Nucleus accumbens (tissue), 56 donors: Measurements from ENCODE around the gene POU3F3.
A peak's percentile ranks its signal among the peaks of the same experiment; 100 is the strongest.

Source experiments
- DNase-seq, 56 donors: peaks; one replicate each; lab custom pipeline; 2025; lab: John Stamatoyannopoulos, UW

The POU3F3 gene

GRCh38 chr2:104871649-104871971 is 17.7 kb downstream of the POU3F3 start:
- no peak for DNase-seq

DNA sequence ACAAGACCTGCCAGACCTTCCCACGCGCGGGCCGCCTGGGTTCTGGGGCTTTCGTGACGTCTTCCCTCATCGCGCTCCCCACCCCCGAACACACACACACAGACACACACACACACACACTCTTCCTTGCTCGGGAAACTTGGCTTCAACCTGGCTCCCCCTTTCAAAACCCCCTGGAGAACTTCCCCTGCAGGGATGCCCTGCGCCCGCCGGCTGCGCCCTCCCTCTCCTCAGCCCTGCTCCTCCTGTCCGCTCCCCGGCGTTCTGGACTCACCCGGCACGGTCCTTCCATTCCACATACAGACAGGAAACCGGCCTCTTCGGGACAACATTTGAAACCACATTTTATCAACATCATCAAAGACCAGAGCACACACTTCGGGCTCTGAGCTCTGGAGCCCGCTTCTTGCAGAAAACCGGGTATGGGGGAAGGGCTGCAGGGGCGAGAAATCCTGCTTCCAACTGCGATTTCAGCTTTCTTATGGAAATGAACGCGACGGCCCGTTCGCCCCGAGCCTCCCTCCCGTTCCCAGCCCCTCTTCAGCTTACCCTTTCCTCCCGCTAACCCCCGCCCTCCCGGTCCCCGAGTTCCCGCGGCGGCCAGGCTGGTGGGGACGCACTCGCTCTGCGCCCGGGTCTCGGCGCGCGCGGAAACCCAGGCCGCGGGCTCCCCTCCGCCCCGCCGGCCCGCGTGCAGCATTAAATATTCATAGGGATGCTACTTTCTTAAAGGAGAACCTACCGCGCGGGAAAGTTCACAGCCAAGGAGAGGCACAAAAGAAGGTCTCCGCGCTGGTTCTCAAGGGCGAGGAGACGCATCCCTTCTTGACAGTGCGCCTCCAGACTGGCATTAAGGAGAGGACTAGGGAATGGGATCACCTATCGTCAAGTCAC is 18.3 kb downstream of the POU3F3 start:
- DNase-seq: peak in 34 of 56 donors; percentile 28 to 77 (median 55)

- DNase-seq: peak in 51 of 56 donors; percentile 10 to 95 (median 84)
Measured at GRCh38 chr2:104872866-104873688, 19.2 kb downstream of the POU3F3 start.

GRCh38 chr2:104873689-104874054 is 19.8 kb downstream of the POU3F3 start:
- DNase-seq: no peak

DNA sequence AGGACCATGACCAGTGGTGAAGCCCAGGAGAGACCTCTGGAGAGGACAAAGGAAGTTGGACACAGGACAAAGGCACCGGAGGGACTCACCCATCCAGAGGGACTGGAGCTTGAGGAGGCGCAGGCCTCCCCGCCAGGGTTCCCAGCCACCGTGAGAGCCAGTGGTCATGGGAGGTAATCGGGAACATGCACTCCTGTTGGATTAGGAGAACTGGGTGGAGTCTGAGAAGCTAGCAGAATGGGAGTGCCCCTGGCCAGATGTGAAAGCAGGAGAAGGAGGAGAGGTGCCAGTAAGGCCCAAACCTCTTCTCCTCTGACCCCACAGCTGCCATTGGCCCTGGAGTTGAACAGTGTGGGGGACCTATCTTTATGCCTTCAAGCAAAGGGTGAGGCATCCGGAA is 20.3 kb downstream of the POU3F3 start:
- DNase-seq: no peak

DNA sequence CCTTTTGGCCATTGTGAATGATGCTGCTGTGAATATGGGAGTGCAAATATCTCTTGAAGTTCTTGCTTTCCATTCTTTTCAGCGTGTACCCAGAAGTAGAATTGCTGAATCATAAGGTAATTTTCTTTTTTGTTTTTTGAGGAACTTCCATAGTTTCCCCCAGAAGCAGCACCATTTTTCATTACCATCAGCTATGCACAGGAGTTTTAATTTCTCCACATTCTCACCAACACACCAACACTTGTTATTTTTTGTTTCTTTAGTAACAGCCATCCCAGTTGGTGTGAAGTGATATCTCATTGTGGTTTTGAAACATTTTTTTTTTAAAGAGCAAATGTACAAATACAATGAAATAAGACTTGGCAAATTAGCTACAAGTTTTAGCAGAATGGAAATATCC is 21.3 kb downstream of the POU3F3 start:
- DNase-seq: no peak

DNA sequence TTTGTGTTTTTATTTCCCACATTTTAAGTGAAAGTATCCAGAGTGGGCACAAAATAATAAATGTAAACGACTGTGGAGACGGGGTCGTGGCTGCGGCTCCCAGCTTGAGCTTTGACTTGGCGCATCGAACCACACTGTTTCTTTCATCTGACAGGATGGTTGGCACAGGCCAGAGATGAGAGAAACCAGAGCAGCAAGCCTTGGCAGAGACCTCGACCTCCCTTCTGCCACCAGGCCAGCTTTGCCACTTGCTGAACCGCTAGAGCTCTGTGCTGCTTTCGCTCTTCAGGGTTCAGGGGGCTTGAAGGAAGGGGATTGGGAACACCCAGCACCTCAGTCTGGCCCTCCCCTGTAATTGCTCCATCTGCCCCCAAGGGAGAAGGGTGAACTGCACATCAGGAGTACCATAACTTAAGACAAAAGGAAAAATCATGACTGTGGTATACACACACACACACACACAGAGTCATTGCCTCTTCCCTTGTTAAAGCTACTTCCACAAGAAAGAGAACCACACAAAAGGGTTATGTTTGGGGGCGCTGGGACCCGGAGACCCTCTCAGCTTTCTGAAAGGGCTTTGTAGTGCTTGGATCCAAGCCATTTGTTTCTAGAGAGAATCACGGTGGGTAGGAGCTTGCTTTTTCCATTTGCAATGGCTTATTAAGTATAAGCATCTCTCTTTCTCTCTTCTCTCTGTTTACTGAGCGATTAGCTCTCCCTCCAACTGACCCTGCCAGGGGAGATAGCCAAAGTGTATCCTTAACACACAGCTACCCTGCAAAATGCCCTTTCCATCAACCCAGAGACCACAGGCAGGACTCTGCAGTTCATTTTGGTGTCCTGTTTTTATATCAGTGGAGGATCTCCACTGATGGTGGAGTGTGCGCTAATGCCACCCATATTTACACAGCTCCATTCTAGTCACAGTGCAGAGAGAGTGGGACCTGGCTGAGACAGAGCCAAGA is 23.0 kb downstream of the POU3F3 start:
- peak in 19 of 56 donors; percentile 16 to 54 (median 28) for DNase-seq

DNA sequence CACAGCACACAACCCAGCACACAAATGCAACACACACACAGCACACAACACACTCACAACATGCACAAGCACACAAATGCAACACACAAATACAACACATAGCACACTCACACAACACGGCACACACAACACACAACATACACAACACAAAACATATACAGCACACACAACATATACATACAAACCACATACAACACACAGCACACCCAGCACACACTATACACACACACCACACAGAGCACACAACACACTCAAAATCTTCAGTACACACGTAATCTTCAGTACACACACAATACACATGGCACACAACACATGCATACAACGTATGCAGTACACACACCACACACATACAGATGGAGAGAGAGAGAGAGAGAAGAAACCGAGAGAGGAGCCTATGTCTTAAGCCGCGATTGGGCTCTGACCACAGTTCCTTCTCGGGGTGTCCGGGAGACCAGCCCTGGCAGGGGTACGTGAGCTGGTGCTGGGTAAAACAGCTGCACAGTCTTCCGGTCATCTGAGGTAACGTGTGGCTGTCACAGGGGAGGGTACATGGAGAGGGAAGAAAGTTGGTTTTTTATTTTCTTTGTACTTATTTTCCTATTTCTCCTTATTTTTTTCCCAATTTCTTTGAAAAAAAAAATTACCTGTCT is 25.1 kb downstream of the POU3F3 start:
- no peak for DNase-seq

DNA sequence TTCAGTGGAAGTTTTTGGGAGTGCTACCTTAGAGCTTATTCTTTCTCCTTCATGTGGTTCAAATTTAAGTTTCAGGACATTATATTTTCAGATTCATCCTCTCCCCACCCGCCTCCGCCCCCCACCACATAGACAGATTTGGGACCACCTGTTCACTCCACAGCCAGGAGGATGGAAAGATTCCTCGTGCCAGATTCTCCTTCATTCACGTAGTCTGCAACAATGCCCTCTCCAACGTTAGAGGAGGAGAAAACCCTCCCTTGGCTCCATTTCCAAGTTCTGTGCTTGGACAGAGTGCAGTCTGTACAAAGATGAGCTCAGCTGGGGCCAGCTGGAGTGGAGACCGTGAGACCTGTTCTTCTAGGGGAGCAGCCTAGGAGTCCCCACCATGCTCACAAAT is 26.2 kb downstream of the POU3F3 start:
- no peak for DNase-seq

GRCh38 chr2:104883357-104883756 is 29.4 kb downstream of the POU3F3 start:
- no peak for DNase-seq

GRCh38 chr2:104885119-104885782 is 31.3 kb downstream of the POU3F3 start:
- DNase-seq: no peak

DNA sequence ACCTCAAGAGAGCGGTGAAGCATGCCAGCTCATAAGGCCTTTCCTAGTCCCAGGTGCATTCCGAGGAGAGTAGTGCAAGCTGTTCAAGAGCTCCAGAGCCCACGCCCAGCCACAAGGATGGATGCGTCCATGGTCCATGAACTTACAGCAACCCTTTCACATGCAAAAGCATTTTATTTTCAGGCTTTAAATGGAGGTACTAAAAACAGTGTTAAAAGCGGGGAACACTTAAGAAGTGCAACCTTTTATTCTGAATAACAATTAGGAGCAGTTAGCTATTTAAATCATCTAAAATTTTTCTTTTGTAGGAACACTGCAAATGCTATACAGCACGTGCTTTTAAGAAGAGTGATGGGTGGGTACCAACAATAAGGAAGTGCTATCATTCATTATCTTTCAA is 33.8 kb downstream of the POU3F3 start:
- DNase-seq: no peak

DNA sequence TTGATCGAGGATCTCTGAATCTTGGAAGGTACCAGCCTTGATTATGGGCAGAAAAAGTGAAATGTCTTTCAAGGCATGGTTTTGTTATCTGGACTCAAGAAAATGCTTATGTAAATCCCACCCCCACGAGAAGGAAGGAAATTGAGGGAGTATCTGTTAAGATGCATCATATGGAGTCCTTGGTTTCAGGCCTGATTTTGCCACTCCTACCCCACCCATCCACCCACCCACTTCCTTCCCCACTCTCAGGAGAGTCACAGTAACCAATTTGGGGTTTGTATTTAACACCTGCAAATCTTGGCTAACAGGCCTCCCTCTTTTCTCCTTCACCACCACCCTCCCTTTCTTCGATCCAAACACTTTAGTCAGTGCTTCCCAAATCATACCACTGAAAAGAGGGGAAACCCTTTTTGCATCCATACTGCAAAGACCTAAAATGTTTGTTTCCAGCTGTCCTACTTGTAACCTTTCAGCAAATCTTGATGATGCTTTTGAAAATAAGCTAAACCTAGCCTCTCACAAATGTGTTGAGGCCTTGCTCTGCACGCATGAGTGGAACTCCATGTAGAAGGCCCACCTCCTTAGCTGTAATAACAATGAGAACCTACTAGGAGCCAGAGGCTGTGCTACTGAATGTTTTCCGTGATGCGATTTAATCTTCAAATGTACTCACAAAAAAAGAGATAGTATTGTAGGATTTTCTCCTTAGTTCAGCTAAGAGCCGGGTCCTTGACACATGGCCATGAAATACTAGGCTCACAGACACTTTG is 34.8 kb downstream of the POU3F3 start:
- DNase-seq: no peak

GRCh38 chr2:104889291-104889959 is 35.5 kb downstream of the POU3F3 start:
- DNase-seq: no peak

DNA sequence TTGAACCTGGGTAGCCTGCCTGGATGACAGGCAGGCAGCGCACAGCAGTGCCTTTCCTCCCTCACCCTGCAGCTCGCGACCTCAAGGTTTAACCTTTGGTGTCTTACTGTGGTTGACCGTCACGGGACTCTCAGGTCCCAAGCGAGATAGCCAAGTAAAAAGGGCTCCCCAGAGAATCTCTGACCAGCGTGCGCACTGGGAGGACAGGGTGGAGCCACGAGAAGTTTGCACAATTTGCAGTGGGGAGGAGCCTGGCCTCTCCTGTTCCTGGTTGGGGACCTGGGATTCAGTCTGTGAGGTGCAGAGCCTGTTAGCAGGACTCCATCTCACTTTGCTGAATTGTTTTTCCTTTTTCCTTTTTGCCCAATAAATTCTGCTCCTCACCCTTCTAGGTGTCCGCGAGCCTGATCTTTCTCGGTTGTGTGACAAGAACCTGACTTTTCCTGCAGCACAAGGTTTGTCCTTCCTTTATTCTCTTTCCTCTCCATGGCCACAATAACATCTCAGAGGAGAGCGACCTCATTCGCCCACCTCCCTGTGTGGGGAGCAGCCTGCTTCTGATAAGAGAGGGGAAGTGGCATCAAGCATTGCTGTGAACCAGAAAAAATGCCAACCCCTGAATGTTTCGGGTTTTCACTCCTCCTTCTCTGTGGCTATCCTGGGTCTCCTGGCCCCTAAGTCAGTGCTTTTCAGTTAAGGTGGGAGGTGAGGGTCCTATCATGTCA is 36.2 kb downstream of the POU3F3 start:
- DNase-seq: no peak

DNA sequence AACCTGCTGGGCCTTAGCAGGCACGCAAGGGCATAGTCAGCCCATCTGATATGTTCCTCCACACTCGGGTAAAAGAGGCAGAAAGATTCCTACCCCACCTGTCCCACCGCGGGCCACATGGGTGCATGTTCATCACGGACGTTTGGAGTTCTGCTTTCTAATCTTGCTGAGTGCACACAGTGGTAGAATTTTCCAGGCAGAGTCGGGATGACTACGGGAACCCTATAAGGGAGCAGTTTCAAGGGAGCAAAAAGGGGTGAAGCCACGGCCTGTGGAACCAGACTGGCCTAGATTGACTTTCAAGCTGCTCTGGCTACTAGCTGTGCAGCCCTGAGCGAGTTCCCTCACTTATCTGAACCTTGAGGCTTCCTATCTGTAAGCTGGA is 36.8 kb downstream of the POU3F3 start:
- DNase-seq: no peak

GRCh38 chr2:104891145-104891544 is 37.2 kb downstream of the POU3F3 start:
- no peak for DNase-seq

DNA sequence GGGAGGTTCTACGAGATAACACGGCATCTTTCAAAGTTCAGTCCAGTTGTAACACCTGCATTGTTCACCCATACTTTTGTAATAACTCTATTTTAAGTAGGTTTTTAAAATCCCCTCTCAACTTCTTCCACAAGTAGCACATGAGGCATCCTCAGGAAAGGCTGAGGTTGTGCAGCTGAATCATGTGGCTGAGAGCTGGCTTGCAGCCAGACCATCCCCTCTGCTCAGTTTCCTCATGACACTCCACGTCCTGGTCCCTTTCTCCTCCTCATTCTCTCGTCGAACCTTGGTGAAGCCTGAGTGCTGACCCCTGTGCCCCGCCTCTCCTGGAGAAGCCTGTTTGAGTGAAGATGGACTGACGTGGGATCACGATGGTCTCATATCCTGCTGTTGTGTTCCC is 42.5 kb downstream of the POU3F3 start:
- no peak for DNase-seq
